Right lobe of liver (tissue), 4 donors: Measurements from ENCODE around the gene TMEM51.

ENCODE experiments used
- CTCF ChIP-seq, 4 donors: fragments of 200-600 bp in 3 of 4; fragments of 450-650 bp in 1 of 4; IDR thresholded peaks; one replicate each; pipeline versions ENCODE4 v1.5.1 to v1.8.0; 2016 to 2022; ENCODE audit warnings: antibody characterized with exemption in 4 of 4, mild to moderate bottlenecking in 2 of 4
- POLR2A ChIP-seq: fragments of 450-650 bp; IDR thresholded peaks from one replicate; pipeline ENCODE4 v1.6.1; 2017; ENCODE audit warnings: antibody characterized with exemption, mild to moderate bottlenecking
- donor health status: DM: no; HTN: no; CAD: no.
- donor health status: DM: no; HTN: no; CAD: no.
- donor health status: DM: no; HTN: yes; CAD: no.

- TF ChIP-seq POLR2A (no peak), CTCF (IDR thresholded peaks at IDR 0.05) (no peak)
These were observed 35.1 kb downstream of the TMEM51 start for GRCh38 chr1:15188678-15189077.
